AG04450 (cell line): ENCODE data around the gene UCK2. TPM values are rescaled to one million over a fixed set of nuclear protein-coding genes. Genes with fewer than 3 reads are reported as not detected.
A peak's percentile ranks its signal among the peaks of the same experiment; 100 is the strongest.

Experiments used
- CTCF ChIA-PET: fragments of 300-600, 350-600 bp; formaldehyde crosslinking; extraction: SDS; loops from one replicate; lab custom pipeline; 2022; ENCODE audit warnings: antibody characterized with exemption, inconsistent platforms; lab: Charles Lee
- POLR2A ChIA-PET: fragments of 350-600 bp; formaldehyde crosslinking; extraction: SDS; loops from one replicate; lab custom pipeline; 2021; ENCODE audit warnings: antibody characterized with exemption, inconsistent platforms; lab: Yijun Ruan, JAX
- DNase-seq: peaks from one replicate; pipeline ENCODE4 v3.0.0-alpha.2; 2011; ENCODE audit warnings: low read depth, low spot score
- H3K27ac ChIP-seq: one replicate; pipeline ENCODE4 v1.5.1; 2012; ENCODE audit warnings: low read depth, low read length, control low read depth
- H3K27me3 ChIP-seq: one replicate; pipeline ENCODE4 v1.6.0; 2012; ENCODE audit warnings: low read length; ENCODE audit not compliant: control insufficient read depth, insufficient read depth
- H3K4me3 ChIP-seq: 2 replicates; pipeline ENCODE4 v1.5.1; 2011; ENCODE audit warnings: mild to moderate bottlenecking, low read depth, low read length, control low read depth
- H3K9me3 ChIP-seq: 2 replicates; pipeline ENCODE4 v1.5.1; 2012; ENCODE audit warnings: low read length; ENCODE audit not compliant: control insufficient read depth, insufficient read depth
- polyA plus RNA-seq: library from polyadenylated mRNA; depleted of rRNA; stranded (reverse); fragments of >200 nt; gene quantifications from 2 replicates; pipeline ENCODE4 v1.2.3, GENCODE V29; 2011
- TF ChIP-seq, protein P1 (sequence below): IDR thresholded peaks from 2 replicates; pipeline ENCODE4 v1.5.1; 2011; ENCODE audit warnings: low read depth, low read length, control low read depth, inconsistent platforms

Gene UCK2
- polyA plus RNA-seq, 1 experiment: 52.7 TPM

DNA sequence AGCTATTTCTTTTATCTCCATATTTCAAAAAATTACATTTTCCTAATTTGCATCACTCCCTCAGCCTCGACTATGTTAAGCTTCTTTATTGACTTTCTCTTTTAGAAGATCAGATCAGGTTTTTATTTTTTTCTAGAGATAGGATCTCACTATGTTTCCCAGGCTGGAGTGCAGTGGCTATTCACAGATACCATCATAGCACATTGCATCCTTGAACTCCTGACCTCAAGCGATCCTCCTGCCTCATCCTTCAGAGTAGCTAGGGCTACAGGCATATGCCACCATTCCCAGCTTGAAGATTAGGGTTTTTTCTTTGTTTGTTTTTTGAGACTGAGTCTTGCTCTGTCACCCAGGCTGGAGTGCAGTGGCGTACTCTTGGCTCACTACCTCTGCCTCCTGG is 20.1 kb downstream of the UCK2 start:
- TF ChIP-seq, protein P1, sequence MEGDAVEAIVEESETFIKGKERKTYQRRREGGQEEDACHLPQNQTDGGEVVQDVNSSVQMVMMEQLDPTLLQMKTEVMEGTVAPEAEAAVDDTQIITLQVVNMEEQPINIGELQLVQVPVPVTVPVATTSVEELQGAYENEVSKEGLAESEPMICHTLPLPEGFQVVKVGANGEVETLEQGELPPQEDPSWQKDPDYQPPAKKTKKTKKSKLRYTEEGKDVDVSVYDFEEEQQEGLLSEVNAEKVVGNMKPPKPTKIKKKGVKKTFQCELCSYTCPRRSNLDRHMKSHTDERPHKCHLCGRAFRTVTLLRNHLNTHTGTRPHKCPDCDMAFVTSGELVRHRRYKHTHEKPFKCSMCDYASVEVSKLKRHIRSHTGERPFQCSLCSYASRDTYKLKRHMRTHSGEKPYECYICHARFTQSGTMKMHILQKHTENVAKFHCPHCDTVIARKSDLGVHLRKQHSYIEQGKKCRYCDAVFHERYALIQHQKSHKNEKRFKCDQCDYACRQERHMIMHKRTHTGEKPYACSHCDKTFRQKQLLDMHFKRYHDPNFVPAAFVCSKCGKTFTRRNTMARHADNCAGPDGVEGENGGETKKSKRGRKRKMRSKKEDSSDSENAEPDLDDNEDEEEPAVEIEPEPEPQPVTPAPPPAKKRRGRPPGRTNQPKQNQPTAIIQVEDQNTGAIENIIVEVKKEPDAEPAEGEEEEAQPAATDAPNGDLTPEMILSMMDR: no peak
- POLR2A ChIA-PET: no interaction called here
- Histone ChIP-seq H3K4me3 (no peak overlapping the region), H3K27me3 (no peaks in the 10 kb centered on the region), H3K9me3 (no peaks in the 10 kb centered on the region), H3K27ac (no peak overlapping the region)
- DNase-seq: no peak
- CTCF ChIA-PET: no interaction called here

DNA sequence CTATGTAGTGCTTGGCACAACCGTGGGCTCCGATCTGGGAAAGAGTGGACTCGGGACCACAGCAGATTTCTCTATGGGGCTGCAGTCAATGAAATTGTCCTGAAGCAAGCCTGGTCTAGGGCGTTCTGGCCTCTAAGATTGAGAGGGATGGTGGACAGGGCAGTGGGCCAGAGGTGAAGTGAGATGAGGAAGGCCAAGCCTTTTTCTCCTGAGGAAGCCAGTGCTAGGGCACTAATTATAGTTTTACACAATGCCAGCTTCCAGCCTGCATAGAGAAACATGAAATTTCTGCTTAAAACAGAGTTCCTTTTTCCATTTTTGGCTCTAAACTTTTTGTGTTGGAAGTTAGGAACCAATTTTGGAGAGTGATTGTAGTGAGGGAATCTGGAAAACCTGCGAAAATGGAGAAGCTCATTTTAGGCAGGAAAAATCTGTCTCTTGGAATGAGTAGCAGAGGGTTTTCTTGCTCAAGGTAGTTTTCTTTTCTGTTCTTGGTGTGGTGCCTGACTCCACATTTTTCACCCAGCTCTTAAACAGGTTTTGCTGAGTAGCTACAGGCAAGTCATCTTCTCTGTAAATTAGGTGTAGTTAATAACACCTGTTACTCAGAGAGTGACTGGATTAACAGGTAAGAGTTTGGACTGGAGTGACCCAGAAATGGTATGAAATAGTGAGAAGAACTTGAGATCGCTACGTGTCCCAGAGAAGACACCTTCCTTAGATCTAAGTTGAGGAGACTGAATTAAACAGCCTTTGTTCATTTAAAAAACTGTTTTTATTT is 22.1 kb downstream of the UCK2 start:
- no peaks in the 10 kb centered on the region for H3K9me3 ChIP-seq
- ChIA-PET CTCF (interaction anchor here (0.7 kb wide), 1 partner anchor 22 kb away, joined by 3 read pairs; no protein-coding TSS in a partner anchor), POLR2A (no interaction called here)
- DNase-seq: no peak
- no peak overlapping the region for H3K4me3 ChIP-seq
- no peak overlapping the region for H3K27ac ChIP-seq
- TF ChIP-seq, protein P1: no peak
- no peaks in the 10 kb centered on the region for H3K27me3 ChIP-seq

DNA sequence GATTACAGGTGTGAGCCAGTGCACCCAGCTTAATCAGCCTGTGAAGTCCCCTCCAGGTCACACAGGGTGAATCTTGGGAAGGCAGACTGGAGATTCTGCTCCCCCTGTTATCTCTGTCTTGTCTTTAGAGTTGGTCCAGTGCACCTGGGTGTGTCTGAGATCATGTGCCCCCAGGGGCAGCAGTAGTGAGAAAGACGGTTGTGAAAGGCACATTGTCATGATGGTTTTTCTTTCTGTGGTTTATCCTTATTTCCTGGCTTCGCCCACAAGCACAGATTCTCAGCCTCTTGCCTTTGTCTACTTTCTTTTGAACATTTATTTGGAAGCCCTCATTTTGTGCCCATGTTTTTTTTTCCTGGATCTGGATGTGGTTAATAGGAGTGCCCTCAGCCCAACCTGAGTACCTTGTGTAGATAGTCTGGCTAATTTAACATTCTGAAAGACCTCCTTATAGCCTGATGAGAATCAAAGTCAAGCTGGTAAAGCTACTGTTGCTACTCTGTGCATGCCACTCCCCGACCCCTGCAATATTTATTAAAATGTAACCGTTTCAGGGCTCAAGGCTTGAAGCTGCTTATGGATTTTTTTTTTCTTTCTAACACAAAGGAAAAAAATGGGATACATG is 23.7 kb downstream of the UCK2 start:
- ChIA-PET POLR2A (no interaction called here), CTCF (interaction anchor here (0.7 kb wide), 2 partner anchors 8 to 22 kb away, joined by 3 read pairs; no protein-coding TSS in a partner anchor)
- TF ChIP-seq, protein P1: no peak
- Histone ChIP-seq H3K27ac (no peak overlapping the region), H3K27me3 (no peaks in the 10 kb centered on the region), H3K4me3 (no peak overlapping the region), H3K9me3 (no peaks in the 10 kb centered on the region)
- no peak for DNase-seq

DNA sequence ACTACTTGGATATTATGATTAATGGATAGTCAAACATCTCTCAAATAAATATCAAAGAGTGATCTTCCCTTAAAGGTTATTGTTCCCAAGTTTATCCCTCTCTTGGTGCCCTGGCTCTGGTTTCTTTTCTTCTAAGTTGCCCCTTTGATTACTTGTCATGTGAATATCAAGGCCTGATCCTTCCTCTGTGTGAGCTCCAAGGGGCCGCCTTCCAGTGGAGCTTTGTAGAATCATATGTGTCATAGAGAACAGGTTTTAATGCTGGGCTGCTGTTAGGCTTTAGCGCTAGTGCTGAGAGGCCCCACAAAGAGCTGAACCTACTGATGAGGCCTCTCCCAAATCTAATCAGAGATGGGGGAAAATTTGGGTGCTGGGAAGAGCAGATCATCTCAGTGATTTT is 25.5 kb downstream of the UCK2 start:
- TF ChIP-seq, protein P1: no peak
- no peak for DNase-seq
- Histone ChIP-seq H3K9me3 (no peaks in the 10 kb centered on the region), H3K4me3 (no peak overlapping the region), H3K27me3 (no peaks in the 10 kb centered on the region), H3K27ac (peak overlapping the region; percentile 41)
- ChIA-PET POLR2A (no interaction called here), CTCF (no interaction called here)

DNA sequence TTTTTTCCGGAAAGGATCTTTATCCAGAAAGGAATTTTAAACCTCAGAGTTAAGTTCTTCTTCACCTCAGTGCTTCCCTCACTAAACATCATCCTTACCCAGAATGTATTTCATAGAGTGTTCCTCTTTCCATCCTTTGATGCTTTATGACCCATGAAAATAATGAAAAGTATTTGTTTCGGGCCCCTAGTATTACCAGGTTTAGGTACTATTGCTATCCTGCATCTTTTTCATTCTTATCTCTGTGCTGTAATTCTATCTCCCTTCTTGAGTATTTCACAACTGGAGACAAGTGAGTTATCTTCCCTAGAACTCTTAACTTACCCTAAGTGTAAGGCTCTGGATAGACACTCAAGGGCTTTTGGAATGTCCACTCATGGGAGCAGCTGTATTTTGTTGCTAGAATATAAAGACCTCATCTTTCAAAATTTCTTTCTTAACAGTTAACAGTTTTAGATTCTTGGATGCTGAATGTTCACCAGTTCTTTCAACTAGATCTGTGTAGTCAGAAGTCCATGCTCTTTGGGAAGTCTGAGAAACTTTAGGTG is 26.2 kb downstream of the UCK2 start:
- POLR2A ChIA-PET: no interaction called here
- DNase-seq: no peak
- CTCF ChIA-PET: no interaction called here
- H3K27ac ChIP-seq: peak overlapping the region; percentile 92
- TF ChIP-seq, protein P1: no peak
- no peak overlapping the region for H3K4me3 ChIP-seq
- no peaks in the 10 kb centered on the region for H3K27me3 ChIP-seq
- H3K9me3 ChIP-seq: no peaks in the 10 kb centered on the region
